GM18873 (cell line): Measurements from ENCODE around the gene COLEC12.
"Not testable (repeated sequence)": the region's sequence is repeated elsewhere in the genome, so short reads cannot be mapped to it uniquely, and the experiment has no call there.

Experiments used
- ATAC-seq: cut with Tn5 transposase; IDR thresholded peaks from one replicate; pipeline ENCODE4 v1.9.1; 2021; ENCODE audit warnings: mild to moderate bottlenecking, moderate library complexity, moderate number of reproducible peaks; ENCODE audit not compliant: unreplicated experiment, low FRiP score

The COLEC12 gene

DNA sequence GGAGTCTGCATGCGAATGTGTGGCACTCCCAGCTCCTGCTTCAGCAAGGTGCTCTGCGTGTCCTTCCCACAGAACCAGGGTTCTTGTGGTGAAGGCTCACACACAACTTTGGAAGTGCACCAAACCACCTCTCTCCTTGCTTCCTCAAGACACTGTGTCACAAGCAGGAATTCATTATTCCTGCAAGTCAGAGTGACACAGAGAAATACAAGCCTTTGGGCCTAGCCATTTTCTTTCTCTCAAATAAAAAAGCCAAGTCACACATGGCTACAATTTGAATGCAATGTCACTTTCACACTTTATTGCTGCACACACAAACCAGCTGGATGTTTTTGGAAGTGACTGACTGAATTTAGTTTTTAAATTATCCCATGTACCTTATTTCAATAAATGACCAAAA, 202.6 kb downstream of the COLEC12 start:
- no peak for ATAC-seq

DNA sequence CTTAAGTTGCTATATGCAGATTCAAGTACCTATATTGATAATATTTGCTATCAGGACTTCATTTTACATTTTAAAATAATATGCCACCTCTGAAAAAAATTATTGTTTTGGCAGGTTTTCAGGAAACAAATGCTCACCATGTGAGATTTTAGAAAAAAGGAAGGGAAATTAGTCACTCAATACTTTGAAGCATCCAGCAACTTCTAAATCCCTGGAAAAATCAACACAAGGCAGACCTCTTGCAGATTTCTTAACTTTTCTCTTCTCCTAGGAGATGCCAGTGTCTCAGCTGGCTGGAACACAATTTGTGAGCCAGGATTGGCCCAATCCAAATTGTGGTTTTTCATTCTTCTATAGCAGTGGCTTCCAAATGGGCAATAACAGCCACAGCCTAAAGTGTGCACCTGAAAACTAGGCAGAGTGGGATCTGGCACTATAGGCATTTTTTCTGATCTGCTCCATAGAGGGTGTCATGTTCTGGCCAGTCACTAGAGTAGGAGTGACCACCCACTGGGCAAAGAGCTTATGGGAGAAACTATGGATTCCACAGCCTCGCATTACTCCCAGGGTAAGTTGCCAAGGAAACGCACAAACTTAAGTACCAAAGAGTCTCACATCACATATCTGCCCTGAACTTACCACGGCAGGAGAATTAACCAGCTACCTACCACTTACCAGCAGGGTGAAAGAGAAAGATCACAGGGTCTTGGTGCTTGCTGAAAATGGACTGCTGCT, 204.6 kb downstream of the COLEC12 start:
- ATAC-seq = no peak

DNA sequence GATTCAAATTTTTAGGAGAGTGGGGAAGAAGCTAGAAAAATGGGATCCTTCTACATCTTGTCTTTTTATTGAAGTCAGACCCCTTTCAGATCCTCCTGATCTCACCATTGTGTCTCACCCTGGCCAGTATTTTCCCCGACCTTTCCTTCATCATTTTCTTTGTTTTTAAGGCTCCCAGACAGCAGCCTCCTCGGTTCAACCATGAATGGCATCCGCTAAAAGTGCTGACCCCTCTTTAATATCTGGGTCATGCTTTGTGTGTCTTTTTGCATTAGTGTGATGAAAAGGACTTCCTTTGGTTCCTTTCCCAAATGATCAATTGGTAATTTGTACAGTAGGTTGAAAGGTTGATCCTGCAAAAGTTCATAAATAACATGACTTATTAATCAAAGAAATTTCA, 205.9 kb downstream of the COLEC12 start:
- no peak for ATAC-seq

DNA sequence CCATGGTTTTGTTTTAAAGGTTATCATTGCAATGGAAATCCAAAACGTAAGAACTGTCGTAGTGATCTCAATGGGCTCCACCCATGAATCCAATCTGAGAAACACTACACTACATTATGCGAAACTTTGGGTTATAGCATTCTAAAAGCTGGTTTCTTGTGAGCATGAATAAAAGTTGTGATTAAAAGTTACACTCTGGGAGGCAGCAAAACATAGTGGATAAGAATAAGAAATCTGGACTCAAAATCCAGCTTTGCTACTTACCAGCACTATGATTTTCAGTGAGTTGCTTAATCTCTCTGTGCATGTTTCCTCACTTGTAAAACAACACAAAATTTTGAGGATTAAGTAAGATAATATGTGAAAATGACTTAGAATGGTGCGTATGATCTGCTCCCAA, 207.0 kb downstream of the COLEC12 start:
- ATAC-seq = no peak

DNA sequence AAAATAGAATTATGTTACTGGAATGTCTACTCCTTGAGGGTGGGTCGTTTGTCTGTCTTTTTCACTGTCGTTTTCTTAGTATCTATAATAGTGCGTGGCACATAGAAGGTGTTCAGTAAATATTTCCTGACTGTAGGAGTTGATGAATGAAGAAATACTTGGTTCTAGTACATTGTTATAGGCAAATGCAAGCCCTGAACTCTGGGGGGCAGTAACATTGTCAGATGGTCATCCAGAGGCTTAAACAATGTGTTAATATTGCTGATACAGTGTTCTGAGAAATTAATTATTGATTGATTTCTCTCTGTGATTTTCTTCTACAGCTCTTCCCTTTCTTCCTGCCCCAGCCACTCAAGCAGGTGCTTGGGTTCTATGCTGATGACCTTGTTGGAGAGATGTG, 208.2 kb downstream of the COLEC12 start:
- ATAC-seq = no peak

DNA sequence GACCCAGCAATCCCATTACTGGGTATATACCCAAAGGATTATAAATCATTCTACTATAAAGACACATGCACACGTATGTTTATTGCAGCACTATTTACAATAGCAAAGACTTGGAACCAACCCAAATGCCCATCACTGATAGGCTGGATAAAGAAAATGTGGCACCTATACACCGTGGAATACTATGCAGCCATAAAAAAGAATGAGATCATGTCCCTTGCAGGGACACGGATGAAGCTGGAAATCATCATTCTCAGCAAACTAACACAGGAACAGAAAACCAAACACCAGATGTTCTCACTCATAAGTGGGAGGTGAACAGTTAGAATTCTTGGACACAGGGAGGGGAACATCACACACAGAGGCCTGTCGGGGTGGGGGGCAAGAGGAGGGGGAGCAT, 210.5 kb downstream of the COLEC12 start:
- ATAC-seq = not testable (repeated sequence)

DNA sequence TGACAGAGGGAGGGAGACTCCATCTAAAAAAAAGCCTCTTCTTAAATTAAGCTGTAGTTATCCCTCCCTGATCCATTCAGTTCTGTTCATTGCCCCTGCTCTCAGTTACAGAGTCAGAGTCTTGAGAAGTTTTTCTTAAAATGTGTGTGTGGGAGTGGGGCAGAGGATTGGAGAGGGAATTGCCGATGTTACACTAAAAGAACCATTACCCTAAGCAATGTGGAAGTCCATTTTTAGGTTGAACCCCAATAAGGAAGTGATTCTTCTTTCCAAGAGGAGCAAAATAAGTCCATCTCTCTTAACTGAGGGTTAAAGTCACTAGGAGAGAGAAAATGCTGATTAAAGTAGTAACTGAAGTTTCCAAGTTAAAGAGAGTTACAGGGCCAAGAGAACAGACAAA, 211.5 kb downstream of the COLEC12 start:
- no peak for ATAC-seq

DNA sequence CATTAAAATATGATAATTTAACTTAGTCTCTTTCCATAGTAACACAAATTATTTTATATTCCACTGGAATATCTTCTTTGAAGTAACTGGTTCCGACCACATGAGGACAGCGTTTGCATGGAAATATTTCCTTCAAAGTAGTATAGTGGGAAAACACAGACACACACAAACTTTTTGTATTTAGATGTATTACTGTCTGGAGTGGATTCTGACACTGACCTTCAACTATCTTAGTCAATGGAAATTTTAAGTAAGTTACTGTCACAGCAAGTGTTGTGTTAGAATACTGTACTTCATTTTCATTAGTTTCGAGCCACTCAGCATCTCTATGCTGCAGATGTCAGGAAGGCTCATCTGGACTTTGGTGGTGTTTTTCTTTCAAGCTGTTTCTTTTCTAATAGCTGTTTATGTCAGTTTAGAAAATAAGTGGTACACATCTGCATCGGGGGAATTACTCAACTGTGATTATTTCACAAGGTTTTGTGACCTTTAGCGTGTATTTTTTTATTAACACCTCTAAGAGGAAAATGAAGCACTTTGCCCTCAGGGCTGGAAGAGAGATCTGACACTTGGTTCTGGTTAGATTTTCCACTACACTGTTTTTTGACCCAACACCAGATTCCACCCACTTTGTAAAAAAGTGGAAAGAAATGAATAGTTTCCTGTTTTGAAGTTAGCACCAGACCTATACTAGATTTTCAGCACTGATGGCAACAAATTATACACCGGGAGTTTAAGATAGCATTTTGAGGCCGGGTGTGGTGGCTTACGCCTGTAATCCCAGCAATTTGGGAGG, 213.8 kb downstream of the COLEC12 start:
- ATAC-seq = no peak

DNA sequence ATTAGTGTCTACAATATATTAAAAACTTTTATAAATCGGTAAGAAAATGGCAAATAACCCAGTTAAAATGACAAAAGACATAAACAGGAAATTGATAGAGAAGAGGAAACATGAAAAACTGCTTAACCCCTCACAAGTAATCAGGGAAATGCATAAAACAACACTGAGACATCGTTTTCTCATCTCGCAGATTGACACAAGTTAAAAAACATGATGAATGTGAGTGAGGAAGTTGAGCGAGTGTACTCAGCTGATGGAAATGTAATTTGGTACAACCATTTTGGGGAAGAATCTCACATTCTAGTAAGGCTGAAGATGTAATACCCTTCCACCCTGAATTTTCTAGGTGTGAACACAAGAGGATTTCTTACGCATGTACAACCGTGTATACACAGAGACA, 214.7 kb downstream of the COLEC12 start:
- ATAC-seq = no peak

DNA sequence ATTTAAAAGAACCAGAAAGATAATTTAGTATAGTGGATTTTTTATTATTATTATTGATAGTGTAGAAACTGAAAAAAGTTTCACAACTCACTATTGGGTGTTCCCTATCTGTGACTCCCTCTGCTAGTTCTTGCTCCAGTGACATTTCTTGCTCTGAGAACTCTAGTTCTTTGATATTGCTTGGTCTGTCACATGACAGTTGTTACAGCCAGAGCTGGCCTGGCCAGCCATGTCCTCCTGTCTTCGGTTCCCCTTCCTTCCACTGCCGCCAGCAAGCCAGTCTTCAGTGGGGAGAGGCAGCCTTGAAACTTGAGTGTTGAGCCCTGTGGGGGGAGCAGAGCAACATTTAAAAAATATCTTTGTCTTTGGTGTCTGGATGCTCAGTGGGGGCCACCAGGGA, 225.0 kb downstream of the COLEC12 start:
- ATAC-seq = no peak

DNA sequence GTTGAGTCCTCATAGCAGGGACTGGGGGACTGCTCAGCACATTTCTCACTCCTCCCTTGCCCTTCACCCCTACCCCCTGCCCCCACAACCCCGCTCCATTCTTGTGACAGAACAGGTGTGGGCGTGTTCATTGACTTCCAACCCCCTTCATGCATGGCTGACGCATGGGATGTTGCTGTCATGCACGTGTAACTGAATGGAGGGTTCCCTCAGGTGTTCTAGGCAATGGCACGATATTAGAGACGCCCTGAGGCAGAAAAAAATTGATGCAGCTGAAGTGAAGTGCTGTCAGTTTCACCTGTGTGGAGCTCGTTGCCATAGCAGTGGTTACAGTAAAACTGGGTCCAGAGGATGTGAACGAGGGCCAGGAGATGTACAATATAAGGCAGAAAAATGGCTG, 226.2 kb downstream of the COLEC12 start:
- ATAC-seq = no peak

DNA sequence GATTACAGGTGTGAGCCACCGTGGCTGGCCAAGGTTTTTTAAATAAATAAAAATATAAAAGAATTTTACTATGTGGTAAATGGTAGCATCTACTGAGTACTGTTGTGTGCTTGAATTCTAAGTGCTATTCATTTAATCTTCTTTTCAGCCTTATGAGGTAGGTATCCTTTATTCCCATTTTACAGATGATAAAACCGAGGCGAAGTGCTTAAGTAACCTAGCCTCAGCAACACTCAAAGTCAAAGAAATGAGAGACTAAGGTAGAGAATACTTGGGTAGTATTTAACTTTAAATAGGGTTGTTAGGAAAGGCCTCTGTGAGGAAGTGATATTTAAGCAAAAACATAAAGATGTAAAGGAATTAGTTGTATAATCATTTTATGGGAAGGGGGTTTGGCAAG, 227.0 kb downstream of the COLEC12 start:
- ATAC-seq = no peak

DNA sequence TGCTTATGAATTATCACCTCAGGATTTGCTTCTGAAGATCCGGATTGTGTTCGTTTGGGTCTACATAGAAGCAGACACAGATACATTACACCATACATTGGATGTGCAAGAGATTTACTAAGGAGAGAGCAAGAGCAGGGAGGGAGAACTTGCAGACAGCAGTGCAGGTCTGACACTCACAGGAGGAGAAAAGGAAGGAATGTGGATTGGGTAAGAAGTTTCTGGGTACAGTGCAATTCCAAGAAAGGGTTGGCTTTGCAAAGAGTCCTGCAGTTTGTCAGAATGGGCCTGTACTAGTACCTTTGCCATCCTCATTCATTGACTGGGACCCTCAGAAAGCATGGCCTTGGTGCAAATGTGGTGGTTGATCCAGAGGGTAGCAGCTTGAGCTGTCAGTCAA, 227.9 kb downstream of the COLEC12 start:
- ATAC-seq = no peak

DNA sequence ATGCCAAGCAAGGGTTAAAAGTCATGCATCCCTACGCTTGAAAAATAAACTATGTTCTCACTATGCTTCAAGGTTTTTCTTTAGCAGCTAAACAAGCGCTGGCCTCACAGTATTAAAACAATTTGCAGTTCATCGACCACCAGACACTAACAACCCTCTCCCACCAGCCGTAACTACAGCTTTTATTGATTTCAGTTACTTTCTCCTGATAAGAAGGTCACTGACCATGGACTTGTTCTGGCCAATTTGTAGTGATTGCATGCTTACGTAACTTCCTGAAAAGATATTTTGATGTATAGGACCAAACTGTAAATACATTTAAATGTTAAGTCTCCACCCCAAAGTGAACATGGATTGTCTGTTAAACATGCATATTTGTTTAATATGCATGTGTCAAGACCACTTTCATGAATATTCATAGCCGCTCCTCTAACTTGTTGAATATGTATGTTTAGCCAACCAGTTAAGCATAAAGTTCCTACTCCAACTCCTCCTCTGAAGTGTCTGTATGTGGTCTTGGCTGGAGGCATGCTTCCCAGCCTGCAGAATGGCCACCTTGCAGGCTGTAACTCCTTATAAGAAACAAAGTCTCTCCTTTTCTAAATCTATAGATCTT, 230.9 kb downstream of the COLEC12 start:
- no peak for ATAC-seq

DNA sequence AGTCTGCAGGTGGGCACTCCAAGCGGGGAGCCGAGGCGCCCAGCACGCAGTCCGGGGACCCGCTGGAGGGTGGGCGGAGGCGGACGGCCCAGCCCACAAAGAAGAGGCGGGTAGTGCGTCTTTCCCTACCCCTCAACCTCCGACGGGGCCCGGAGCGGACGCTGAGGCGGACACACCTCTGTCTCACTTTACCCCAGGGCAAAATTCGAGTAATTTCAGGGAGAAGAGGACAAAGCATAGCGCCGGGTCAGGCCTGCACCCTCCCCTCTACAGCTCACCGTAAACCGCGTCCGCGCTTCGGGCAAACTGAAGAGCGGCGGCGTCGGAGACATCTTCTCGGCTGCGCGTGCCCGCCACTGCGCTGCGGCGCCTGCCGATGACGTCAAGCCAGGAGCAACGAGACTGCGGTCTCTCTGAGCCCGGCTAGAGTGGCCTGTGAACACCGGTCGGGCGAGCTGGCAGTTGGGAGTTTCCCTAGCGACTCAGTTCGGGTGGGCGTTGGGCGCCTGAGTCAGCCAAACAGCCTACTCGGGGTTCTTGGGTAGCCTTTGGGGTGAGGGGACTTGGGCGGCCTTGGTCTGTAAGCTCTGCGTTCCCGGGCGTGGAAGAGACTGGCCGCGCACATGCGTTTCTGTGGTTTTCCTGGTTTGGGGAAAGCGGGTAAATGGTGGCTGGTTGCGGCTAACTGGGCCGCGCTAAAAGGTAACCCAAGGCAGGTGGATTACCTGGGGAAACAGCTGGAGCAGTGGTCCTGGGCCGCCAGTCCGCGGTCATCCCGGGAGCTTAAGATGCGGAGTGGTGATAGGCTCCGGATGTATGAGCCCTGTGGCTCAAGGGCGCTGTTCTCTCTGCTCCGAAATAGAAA, 232.6 kb downstream of the COLEC12 start, which contains the start of gene THOC1:
Gene THOC1 (minus strand): TSS at position 360 of the 865 bp plus-strand sequence. CDS start 28 bp downstream, at position 332.
- ATAC-seq = peak; percentile 92

DNA sequence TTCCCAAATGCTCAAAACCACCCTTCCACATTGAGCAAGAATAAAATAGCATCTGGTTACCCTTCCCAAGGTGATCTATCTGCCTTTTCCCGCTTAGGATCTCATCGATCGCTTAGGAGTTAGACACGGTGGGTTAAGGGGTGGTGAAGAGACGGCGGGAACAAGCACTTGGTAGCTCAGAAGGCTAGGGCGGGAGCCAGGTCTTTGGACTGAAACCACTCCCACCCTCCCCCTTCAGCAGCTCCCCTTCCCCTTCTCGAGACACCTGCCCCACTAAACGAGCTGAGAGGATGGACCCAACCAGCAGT, 233.2 kb downstream of the COLEC12 start:
- ATAC-seq = peak; percentile 5
